ENCODE data around the gene ADH4.

- TF ChIP-seq CTCF (IDR thresholded peaks at IDR 0.05) (no peak), POLR2A (IDR thresholded peaks at IDR 0.05) (no peak)
Observed at GRCh38 chr4:99157478-99157935, 13.4 kb upstream of the ADH4 start.

Measured in testis (tissue), 2 donors.